OCI-LY7 (cell line): ENCODE results near the gene GJA9. TPM values are rescaled to one million over a fixed set of nuclear protein-coding genes. Genes with fewer than 3 reads are reported as not detected.

Experiments
- BruUV-seq: library from RNA; stranded (reverse); fragments of 400-500 nt; replicated peaks from 2 replicates; lab custom pipeline; 2021; lab: Mats Ljungman, UMichigan
- CTCF ChIA-PET: fragments of 300-600 bp; sonication (Branson Sonifier 250); formaldehyde crosslinking; loops from one replicate; lab custom pipeline; 2022; ENCODE audit warnings: antibody characterized with exemption; ENCODE audit not compliant: unreplicated experiment; lab: Charles Lee
- POLR2A ChIA-PET: fragments of 300-600 bp; sonication (Branson Sonifier 250); formaldehyde crosslinking; loops from one replicate; lab custom pipeline; 2022; ENCODE audit warnings: antibody characterized with exemption; lab: Charles Lee
- DNase-seq: peaks from one replicate; pipeline ENCODE4 v3.0.0-alpha.2; 2015; ENCODE audit warnings: low spot score
- H2AFZ ChIP-seq: fragments of 200-600 bp; sonication (generic), shearing (Covaris generic); 2 replicates; pipeline ENCODE4 v1.6.1; 2014; ENCODE audit warnings: mild to moderate bottlenecking, antibody characterized with exemption, low read length, moderate library complexity
- H3K27ac ChIP-seq: fragments of 200-600 bp; sonication (generic); 2 replicates; pipeline ENCODE4 v1.5.1; 2014; ENCODE audit warnings: mixed run types, low read depth, mild to moderate bottlenecking, moderate library complexity, low read length, inconsistent platforms; ENCODE audit not compliant: poor library complexity, severe bottlenecking
- H3K36me3 ChIP-seq: fragments of 200-600 bp; sonication (generic); 2 replicates; pipeline ENCODE4 v1.6.1; 2014; ENCODE audit warnings: mild to moderate bottlenecking, antibody characterized with exemption, low read length, moderate library complexity, mixed read lengths; ENCODE audit not compliant: insufficient read depth
- H3K4me1 ChIP-seq: fragments of 200-600 bp; sonication (generic); 2 replicates; pipeline ENCODE4 v1.5.1; 2014; ENCODE audit warnings: mild to moderate bottlenecking, low read length; ENCODE audit not compliant: insufficient read depth, poor library complexity, severe bottlenecking
- H3K4me2 ChIP-seq: fragments of 200-600 bp; sonication (generic); 2 replicates; pipeline ENCODE4 v1.6.1; 2014; ENCODE audit warnings: mild to moderate bottlenecking, low read length
- H3K4me3 ChIP-seq: fragments of 200-600 bp; sonication (generic); 2 replicates; pipeline ENCODE4 v1.5.1; 2014; ENCODE audit warnings: mild to moderate bottlenecking, low read depth, low read length; ENCODE audit not compliant: poor library complexity, severe bottlenecking
- H3K79me2 ChIP-seq: fragments of 200-600 bp; sonication (generic); 2 replicates; pipeline ENCODE4 v1.6.1; 2016; ENCODE audit warnings: low read depth, mild to moderate bottlenecking, low read length, moderate library complexity, mixed read lengths; ENCODE audit not compliant: insufficient read depth
- H3K9me2 ChIP-seq: fragments of 200-600 bp; sonication (generic); 2 replicates; pipeline ENCODE4 v1.6.1; 2016; ENCODE audit warnings: mild to moderate bottlenecking, low read length, mixed read lengths; ENCODE audit not compliant: insufficient read depth
- H3K9me3 ChIP-seq: fragments of 200-600 bp; sonication (generic); 2 replicates; pipeline ENCODE4 v1.6.1; 2014; ENCODE audit warnings: mild to moderate bottlenecking, mixed run types, low read length, mixed read lengths
- H4K20me1 ChIP-seq: fragments of 200-600 bp; sonication (generic); 2 replicates; pipeline ENCODE4 v1.6.1; 2014; ENCODE audit warnings: mild to moderate bottlenecking, antibody characterized with exemption, low read length, moderate library complexity, mixed read lengths; ENCODE audit not compliant: insufficient read depth
- EZH2phosphoT487 ChIP-seq: fragments of 200-600 bp; sonication (generic); IDR thresholded peaks from 2 replicates; pipeline ENCODE4 v1.6.1; 2018; ENCODE audit warnings: low read depth, borderline replicate concordance, mild to moderate bottlenecking, mixed run types, antibody characterized with exemption, low read length, moderate library complexity, mixed read lengths
- intact Hi-C: fragments of 100-400 bp; cut with micrococcal nuclease; formaldehyde crosslinking; loops from one replicate; pipeline ENCODE4 v1.10.0; 2022; ENCODE audit not compliant: unreplicated experiment
- total RNA-seq, 2 experiments: library from RNA; depleted of rRNA in 1 of 2; stranded (reverse); fragments of >200 nt in 1 of 2; shearing (Covaris generic) in 1 of 2; gene quantifications; 2 replicates each; pipeline ENCODE4 v1.2.3, GENCODE V29; 2014 to 2022
- TF ChIP-seq, protein P1 (sequence below): fragments of 200-600 bp; sonication (generic); conservative IDR thresholded peaks from 2 replicates; pipeline ENCODE4 v1.5.1; 2014; ENCODE audit warnings: mild to moderate bottlenecking, antibody characterized with exemption, low read length, moderate library complexity, mixed read lengths

GJA9 gene
- total RNA-seq, 2 experiments from 2014 or later = not detected

GRCh38 chr1:38870996-38871395 is 10.4 kb downstream of the GJA9 start:
- Histone ChIP-seq H3K79me2 (peaks cover 9% of the 10 kb centered on the region), H3K4me3 (no peak overlapping the region), H2AFZ (no peak overlapping the region), H3K27ac (no peak overlapping the region), H3K4me1 (peaks cover 27% of the 10 kb centered on the region), H4K20me1 (no peaks in the 10 kb centered on the region), H3K4me2 (peak overlapping the region; percentile 92), H3K9me3 (no peaks in the 10 kb centered on the region), H3K36me3 (peaks cover 14% of the 10 kb centered on the region; the same call in 1 of the 2 replicates), H3K9me2 (no peaks in the 10 kb centered on the region)
- no peak for DNase-seq
- POLR2A ChIA-PET = interaction anchor here (1.9 kb wide), 1 partner anchor 11 kb away, joined by 5 read pairs; the partner anchor contains the start of gene RRAGC
- intact Hi-C loops = no loop called here
- TF ChIP-seq, protein P1, sequence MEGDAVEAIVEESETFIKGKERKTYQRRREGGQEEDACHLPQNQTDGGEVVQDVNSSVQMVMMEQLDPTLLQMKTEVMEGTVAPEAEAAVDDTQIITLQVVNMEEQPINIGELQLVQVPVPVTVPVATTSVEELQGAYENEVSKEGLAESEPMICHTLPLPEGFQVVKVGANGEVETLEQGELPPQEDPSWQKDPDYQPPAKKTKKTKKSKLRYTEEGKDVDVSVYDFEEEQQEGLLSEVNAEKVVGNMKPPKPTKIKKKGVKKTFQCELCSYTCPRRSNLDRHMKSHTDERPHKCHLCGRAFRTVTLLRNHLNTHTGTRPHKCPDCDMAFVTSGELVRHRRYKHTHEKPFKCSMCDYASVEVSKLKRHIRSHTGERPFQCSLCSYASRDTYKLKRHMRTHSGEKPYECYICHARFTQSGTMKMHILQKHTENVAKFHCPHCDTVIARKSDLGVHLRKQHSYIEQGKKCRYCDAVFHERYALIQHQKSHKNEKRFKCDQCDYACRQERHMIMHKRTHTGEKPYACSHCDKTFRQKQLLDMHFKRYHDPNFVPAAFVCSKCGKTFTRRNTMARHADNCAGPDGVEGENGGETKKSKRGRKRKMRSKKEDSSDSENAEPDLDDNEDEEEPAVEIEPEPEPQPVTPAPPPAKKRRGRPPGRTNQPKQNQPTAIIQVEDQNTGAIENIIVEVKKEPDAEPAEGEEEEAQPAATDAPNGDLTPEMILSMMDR = no peak
- no peak for TF ChIP-seq EZH2phosphoT487
- BruUV-seq = no TSS peak
- CTCF ChIA-PET = no interaction called here

DNA sequence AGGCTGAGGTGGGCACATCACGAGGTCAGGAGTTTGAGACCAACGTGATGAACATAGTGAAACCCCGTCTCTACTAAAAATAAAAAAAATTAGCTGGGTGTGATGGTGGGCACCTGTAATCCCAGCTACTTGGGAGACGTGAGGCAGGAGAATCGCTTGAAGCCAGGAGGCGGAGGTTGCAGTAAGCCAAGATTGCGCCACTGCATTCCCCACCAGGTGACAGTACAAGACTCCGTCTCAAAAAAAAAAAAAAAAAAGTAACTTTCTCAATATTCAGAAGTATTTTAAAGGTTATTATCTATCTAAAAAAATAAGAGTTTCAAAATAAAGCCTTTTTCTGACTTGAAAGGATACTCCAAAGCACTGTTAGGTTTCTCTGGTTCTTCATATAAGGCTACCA is 14.2 kb downstream of the GJA9 start:
- Histone ChIP-seq H3K36me3 (peaks cover 36% of the 10 kb centered on the region; the same call in 1 of the 2 replicates), H3K4me1 (peaks cover 15% of the 10 kb centered on the region), H3K27ac (no peak overlapping the region), H3K4me3 (no peak overlapping the region), H3K4me2 (no peak overlapping the region), H3K9me3 (no peaks in the 10 kb centered on the region), H3K9me2 (no peaks in the 10 kb centered on the region), H2AFZ (no peak overlapping the region), H3K79me2 (peaks cover 5% of the 10 kb centered on the region), H4K20me1 (no peaks in the 10 kb centered on the region)
- TF ChIP-seq, protein P1 = no peak
- TF ChIP-seq EZH2phosphoT487 = no peak
- DNase-seq = no peak
- no TSS peak for BruUV-seq
- intact Hi-C loops = no loop called here
- ChIA-PET POLR2A (no interaction called here), CTCF (no interaction called here)

GRCh38 chr1:38865112-38865715 is 16.2 kb downstream of the GJA9 start:
- Histone ChIP-seq H4K20me1 (no peaks in the 10 kb centered on the region), H3K9me2 (no peaks in the 10 kb centered on the region), H3K9me3 (no peaks in the 10 kb centered on the region), H3K4me3 (no peak overlapping the region), H2AFZ (no peak overlapping the region), H3K79me2 (peaks cover 7% of the 10 kb centered on the region; the same call in 1 of the 2 replicates), H3K4me1 (peaks cover 15% of the 10 kb centered on the region), H3K36me3 (peaks cover 36% of the 10 kb centered on the region; the same call in 1 of the 2 replicates), H3K4me2 (no peak overlapping the region), H3K27ac (no peak overlapping the region)
- TF ChIP-seq, protein P1 = no peak
- no peak for TF ChIP-seq EZH2phosphoT487
- no peak for DNase-seq
- no TSS peak for BruUV-seq
- ChIA-PET POLR2A (interaction anchor here (0.6 kb wide), 1 partner anchor 9 kb away, joined by 3 read pairs; no protein-coding TSS in a partner anchor), CTCF (no interaction called here)
- intact Hi-C loops = no loop called here
